GM19025 (cell line): ENCODE results near the gene TCF4.

Experiments
- ATAC-seq: cut with Tn5 transposase; IDR thresholded peaks from one replicate; pipeline ENCODE4 v1.9.1; 2021; ENCODE audit warnings: mild to moderate bottlenecking, low read depth, moderate library complexity; ENCODE audit not compliant: unreplicated experiment

The TCF4 gene

DNA sequence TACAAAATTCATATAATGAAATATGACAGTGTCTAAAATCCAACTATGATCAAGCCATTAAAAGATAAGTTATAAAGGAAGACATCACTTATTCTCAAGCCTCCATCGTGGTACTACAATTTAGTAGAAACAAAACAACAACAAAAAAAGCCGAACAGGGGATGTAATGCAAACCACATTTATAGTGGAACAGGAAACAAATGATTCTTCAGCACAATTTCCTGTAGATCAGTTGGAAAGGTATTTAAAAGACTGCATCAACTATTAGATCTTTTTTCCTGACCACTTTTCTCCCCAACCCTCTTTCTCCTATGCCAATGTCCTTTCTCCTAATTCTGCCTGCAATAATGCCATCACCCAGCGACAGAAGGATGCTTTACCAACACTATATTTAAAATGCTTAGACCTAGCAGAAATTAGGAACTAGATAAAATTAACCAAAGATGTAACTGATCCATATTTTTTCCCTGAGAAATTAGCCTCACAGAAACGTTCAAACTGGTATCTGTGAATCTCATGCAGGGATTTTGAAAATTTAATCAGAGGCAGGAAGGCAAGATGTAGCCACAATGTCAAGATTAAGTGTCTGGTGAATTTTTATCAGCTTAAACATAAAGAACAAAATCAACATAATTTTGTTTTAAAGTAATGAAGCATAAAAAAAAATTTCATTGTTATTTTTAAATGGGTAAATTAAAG lies 271.4 kb downstream of the TCF4 start:
- no peak for ATAC-seq

DNA sequence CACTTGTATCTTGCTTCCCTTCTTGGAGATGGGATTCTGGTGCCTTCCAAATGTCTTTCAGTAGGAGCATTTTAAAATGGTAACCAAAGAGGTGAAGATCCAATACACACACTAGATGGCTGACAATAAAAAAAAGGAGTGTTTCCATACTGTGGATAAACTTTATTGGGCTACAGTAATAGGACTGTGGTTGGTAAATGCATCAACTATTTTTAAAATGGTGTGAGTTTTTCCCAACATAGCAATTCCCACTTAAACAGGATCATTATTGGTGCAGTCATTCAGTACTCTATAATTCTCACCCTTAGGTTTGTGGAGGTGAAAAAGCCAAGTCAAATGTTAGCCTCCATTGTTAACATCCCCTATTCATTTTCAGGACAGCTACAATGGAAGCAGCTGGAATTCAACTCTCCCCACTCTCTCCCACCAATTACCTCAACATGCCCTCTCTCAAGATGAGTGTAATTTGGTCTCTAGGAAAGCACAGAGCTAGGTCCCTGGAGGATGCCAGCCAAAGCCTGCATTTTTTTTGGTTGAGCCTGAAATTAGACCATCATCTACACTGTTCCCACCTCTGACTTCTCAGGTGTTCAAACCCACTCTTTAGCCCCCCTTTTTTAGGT lies 273.3 kb downstream of the TCF4 start:
- ATAC-seq, result no peak

DNA sequence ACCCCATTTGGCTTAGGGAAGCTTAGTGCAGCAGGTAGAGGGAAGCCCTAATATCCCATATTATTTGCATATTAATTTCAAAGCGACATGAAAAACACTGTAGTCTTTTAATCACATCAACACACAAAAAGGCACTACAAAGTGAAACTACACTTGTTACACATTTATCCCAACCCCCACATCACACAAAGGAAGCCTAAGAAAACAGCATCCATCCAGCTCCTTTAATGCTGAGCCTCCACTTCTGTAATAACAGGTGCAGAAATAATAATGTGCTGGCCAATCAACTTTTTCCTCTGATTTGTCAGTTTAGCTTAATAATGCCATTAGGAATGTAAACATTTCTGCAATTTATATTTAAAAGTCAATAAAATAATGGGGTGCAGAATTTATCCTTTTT lies 274.0 kb downstream of the TCF4 start:
- ATAC-seq, result no peak

DNA sequence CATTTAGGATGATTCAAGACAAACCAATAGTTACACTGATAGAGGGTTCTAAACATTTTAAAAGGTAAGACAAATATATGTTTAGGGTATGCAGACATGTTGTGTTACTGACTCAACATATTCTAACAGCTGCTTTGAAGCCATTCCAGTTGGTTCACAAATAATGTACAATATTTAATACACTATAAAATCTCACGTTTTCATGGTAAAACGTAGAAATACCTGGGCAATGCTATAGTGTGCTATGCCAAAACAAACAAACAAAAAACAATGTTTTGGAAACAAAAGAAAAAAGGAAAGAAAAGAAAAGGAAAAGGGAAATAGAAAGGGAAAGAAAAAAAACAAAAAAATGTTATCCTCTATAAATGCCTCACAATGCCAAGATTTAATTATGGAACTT lies 277.1 kb downstream of the TCF4 start:
- ATAC-seq, result no peak

DNA sequence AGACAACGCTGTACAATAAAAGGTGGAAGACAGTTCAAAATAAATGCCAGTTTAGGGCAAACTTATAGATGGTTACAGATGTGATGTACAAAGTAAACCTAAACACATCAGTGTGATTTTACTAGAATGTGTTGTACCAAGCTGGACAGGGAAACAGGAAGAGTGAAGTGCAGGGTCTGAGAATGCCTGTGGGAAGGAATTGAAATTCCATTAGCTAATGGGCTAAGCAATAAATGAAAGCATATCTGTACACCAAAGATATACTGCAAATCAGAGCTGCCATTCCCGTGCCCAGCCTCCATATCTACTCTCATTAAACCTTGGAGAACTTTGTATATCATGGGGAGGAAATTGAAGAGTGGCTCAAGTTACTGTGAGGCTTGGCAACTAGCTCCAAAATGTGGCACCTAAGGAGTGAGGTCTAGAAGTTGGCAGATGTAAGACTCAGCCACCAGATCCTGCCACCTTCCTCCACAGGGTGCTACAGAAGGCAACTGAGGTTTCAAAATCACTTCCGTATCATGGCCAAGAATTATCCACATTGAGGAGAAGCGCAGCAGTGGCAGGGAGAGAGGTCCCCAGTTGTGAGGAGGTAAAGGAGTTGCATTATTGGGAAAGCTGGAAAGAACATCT lies 277.8 kb downstream of the TCF4 start:
- ATAC-seq, result no peak

DNA sequence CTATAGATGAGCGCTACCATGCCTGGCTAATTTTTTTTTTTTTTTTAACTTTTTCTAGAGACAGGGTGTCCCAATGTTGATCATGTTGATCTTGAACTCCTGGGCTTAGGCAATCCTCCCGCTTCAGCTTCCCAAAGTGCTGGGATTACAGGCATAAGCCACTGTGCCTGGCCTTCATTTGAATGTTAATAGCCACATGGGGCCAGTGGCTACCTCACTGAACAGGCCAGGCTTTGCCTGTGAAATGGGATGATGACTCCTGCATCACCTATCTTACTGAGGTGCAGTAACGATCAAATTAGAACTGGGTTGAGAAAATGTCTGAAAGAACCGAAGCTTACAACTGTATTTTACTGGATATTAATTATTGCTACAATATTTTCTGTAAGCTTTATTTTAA lies 278.7 kb downstream of the TCF4 start:
- ATAC-seq, result no peak

DNA sequence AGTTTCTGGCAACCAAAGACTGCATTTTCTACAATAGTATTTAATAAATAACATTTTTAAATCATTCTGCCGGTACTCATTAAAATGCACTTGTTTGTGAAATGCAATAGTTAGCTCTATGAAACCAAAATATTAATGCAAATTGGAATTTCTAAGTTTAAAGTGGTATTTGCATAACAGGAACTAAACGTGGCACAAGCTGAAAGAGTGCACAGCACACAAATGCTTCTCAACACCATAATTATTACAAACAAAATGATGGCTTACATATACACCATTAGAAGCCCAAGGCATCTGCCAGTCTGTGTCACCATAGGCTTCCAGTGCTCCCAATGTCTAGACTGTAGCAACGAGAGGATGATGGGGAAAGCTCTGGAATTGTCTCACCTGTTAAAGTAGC lies 280.5 kb downstream of the TCF4 start:
- ATAC-seq, result peak; percentile 47

DNA sequence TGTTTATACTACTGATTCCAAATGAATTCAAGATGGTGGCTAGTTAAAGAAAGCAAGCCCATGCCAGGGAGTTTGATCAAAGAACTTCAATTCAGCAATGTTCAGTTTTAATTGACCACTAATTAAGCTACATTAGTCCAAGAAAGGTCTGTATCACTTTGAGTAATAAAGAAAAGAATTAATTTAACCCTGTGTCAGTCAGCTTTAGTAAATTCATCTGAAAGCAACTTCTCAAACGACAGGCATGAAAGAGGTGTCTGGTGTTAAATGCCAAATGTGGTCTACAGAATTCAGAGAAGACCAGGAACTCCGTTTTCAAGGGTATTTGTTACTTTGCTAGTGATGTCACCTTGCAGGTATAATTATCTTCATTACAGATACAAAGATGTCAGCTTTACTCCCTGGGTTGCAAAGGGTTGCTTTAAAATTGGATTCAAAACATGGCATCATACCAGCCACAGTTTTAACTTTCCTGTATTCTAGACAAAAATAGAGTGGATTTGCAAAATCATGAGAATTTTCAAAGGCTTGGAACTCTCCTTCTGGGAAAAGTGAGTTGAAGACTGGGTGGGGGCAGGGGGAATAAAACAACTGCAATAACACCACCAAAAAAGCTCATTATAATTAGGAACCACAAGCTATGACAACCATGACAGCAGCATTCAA lies 281.5 kb downstream of the TCF4 start:
- ATAC-seq, result no peak

DNA sequence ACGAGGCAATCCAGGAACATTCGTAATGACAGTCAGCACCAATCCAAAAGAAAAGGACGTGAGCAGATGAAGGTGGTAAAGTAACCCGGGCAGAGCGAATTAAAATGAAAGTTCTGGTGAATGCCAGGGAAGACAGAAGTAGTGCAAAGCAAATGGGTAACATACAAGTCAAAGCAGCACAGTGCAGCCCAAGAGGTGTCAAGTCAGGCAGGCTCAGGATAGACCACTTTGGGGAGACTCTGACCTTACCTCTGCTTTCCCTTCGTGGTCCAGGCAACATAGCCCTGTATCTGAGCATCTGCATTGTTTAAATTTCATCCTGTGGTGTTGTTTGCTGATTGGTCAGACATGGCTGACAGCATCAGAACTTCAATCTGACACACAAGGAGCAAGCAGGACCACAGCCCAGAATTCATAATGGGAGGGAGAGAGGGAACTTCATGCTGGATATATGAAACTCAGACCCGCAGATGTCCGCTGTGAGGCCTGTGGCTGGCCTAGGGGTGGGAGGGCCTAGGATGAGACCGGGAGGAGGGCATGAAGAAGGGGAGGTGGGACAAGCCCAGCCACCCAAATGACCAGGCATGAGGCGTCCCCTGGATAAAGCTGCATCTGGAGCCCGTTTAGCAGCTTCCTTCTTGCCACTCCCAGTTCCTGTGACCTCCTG lies 285.7 kb downstream of the TCF4 start:
- ATAC-seq, result no peak

DNA sequence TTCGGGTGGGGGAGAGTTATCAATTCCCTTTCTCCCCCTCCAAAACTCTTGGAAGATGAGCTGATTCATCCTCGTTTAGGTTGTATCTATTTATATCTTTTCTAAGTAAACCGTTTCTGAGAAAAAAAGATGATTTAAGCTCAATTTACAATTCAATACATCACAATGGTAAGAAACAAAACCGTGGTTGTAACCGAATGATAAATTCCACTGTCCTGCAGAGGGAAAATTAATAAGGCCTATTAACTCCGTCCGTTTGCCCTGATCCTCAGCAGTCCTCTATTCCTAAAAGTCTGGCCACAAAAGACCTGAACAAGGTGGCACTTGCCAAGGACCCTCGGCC lies 286.2 kb downstream of the TCF4 start:
- no peak for ATAC-seq

DNA sequence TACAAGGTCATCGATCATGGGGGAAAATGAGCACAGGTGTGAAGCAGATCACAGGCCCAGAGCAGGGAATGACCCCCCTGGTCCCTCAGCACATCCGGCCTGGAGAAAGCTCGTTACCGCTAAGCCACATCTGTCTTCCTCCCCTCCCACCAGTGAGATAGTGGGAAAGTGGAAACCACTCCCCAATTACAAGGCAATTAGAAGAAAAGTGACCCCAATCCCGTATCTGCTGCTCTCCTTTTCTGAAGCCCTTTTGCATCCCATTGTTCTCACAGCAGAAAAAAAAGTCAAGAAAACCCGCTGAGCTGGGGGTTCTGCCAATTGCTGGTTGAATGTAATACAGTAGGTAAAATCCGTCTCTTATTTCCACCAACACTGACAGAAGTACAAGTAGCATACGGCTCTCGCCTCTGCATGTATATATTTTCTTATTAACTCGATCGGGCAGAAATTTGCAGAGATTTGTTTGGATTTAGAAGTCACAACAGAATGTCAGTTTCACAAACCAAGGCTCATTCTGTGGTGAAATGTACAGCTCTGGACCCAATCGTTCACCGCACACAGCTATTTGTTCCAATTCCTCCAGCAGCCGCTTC lies 287.0 kb downstream of the TCF4 start:
- no peak for ATAC-seq

DNA sequence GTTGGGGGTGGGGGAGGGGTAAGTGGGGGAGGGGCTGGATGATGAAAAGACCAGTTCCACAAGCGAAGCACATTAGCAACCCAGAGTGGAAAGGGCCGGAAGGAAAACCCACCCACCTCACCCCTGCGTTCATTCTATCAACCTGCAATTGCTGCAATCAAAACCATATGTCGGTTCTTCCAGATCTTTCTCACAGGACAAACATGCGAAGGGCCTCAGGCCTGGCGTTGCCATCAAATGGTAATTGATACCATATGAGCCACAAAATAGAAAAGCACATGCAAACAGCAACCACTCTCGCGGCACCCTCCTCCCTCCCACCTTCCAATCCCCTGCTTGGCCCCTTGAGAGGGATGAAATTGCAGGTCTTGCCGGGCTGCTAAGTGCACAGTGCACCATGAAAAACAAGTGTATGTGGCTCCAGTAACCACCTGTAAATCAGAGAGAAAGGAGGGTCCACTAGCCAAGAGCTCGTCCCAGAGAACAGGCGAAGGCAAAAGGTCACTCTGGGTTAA lies 287.5 kb downstream of the TCF4 start:
- no peak for ATAC-seq

DNA sequence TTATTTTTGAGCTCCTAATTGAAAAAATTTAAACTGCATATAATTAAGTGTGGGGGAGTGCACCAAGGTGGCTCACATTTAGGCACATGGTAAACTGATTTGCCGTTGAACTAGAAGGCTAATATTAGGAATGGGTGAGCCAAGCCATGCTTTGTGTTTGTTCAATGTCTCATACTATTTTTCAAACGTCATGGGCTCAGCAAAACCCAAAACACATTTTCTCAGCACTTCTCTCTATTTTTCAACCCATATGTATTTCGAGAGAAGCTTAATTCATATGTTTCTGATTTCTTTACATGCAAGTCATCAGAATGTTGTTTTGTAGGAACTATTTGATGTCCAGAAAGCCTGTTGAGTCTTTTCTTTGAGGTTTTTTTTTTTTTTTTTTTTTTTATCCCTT lies 291.2 kb downstream of the TCF4 start:
- ATAC-seq, result no peak

DNA sequence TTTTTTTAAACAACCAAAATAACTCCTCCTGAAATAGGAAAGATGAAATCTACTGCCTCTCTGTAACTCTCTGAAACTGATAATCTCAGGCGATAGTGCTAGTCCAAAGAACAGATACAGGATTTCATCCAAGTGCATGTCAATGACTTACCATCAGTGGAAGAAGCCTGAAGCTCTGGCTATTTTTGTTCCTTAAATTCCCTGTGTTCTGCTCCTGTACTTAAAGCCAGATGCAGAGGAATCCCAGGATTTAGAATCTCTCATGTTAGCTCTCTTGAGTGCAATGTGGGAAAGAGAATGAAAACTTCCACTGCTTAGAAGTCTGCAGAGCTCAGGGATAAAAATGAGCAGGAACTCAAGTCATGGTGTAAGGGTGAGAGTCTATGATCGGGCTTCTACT lies 291.9 kb downstream of the TCF4 start:
- no peak for ATAC-seq

DNA sequence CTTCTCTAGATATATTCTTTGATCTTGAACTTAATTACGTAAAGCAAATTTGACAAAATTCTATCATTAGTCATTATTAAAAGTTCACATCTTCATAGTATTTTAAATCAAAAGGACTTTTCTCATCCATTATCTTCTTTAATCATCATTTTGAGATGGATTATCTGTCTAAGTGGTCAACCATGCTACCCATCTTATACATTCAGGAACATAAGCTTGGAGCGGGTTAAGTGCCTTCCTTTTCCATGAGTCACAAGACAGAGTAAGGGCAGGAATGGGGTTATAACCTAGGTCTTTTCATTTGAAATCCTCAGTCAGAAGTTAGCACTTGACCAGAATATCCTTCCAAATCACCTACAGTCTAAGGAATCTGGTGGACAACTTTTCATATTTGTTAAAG lies 297.1 kb downstream of the TCF4 start:
- no peak for ATAC-seq

DNA sequence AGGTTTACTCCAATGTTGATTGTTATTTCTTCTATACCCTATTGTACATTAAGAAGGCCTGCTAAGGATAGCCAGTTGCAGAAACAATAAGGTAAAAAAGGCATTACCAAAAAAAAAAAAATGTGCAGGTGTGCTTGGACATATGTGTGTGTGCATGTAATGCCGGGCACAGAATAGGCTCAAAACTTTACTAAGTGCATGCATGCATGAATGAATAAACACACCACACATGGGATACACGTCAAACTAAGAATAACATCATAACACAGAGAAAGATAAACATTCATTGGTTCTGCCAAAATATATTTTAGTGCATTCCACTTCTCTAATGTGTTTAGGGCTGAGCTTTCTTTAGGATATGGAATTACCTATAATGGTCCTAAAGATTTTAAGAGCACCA lies 298.2 kb downstream of the TCF4 start:
- no peak for ATAC-seq

DNA sequence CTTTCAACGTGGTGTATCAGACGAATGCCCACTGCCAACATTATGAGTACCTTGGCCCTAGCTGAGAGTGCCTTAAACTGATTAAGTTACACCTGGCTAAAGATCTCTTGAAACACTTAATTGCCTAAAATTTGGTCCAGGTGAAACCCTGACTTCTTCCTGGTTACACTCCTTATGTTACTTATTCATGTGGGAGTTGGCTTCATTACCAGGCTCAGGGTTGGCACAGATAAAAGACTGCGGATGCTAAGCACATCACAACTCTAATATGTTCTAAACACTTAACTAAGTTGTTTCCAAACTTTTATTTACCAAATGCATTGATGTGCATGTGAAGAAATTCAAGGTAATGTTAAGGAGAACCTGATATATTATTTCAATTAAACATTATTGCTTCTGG lies 298.9 kb downstream of the TCF4 start:
- ATAC-seq, result no peak

DNA sequence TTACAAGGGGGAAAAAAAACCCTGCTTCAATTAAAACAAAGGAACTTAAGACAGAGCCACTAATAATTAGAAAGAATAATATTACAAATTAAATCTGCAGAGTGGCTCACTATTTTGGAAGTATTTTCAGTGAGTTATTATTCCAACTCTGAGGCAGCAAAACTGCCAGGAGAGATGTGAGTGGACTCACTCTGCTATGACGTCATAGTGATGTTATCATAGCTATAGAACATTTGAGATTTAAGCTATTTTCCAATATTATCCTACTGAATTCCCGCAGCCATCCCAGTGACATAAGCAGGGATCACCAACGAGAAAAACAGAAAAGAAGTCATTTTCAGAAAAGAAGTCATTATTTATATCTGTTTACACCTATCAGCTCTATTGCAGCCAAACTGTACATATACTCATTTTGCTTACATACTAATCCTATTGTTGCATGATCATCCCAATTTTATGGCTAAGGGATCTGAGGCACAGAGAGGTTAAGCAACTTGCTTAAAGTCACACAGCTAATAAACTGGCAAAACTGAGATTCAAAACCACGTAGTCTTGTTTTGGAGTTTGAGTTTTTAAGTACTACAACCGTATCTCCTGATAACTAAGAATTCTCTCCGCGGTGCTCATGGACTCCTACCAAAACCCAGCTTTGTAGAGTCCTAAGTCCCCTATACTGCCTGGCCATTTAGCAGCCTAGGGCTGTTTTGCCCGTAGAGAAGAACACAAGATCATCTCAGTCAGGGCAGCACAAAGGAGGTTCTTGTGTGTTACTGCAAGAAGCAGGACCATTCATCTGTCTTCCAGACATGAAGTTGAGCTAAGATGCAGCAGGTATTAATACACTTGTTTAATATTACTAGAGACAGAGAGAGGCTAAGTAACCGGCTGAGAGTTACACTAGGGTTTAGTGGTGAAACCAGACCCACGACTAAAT lies 299.8 kb downstream of the TCF4 start:
- no peak for ATAC-seq

DNA sequence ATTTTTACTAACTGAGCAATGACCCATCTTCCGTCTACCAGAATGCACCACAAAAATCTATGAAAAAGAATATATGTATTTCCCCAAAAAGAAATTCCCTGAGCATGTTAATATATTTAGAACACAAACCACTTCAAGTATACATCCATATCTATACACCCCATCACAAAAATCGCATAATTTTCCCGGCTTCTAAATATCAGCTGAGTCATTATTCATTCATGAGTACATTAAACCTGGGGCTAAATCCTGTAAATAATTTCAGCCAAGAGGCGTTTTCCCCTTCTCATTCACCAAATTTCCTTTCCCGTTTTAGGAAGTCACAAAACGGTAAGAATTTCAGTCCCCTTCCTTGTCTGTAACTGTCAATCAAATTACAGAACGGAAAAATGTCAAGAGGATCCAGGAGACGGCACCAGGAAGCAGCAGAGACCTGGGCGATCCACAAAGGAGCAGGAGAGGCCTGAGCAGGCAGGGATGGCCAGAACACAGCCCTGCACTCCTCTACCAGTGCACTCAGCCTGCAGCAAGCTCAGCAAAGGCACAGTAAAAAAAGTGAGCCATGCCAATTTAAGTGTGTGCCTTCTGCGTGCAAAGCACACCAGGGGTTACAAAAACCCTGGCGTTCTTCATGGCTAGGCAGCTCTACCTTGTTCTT lies 300.7 kb downstream of the TCF4 start:
- ATAC-seq, result no peak
